ENCODE results near the gene RABGAP1L.
"Not testable (repeated sequence)": the region's sequence is repeated elsewhere in the genome, so short reads cannot be mapped to it uniquely, and the experiment has no call there.

RABGAP1L gene

GRCh38 chr1:174165471-174166137 is 6.3 kb downstream of the RABGAP1L start:
- no peak for TF ChIP-seq CTCF (conservative IDR thresholded peaks at IDR 0.05; ENCODE audit: low read depth, low read length)

GRCh38 chr1:174166530-174167264 is 7.4 kb downstream of the RABGAP1L start:
- H3K4me3 ChIP-seq (ENCODE audit: low read length): no peak overlapping the region
- TF ChIP-seq CTCF (conservative IDR thresholded peaks at IDR 0.05; ENCODE audit: low read depth, low read length): no peak
- no peak for DNase-seq (ENCODE audit: low read depth)

More at GRCh38 chr1:174165471-174166137, 6.3 kb downstream of the RABGAP1L start:
- H3K4me3 ChIP-seq (ENCODE audit: low read length): no peak overlapping the region
- no peak for DNase-seq (ENCODE audit: low read depth)

- DNase-seq (ENCODE audit: low read depth): no peak
- H3K4me3 ChIP-seq (ENCODE audit: low read length): no peak overlapping the region
- no peak for TF ChIP-seq CTCF (conservative IDR thresholded peaks at IDR 0.05; ENCODE audit: low read depth, low read length)
These were observed 8.0 kb downstream of the RABGAP1L start for GRCh38 chr1:174167265-174167803.

GRCh38 chr1:174169342-174169741 is 10.0 kb downstream of the RABGAP1L start:
- no peak for DNase-seq (ENCODE audit: low read depth)
- TF ChIP-seq CTCF (conservative IDR thresholded peaks at IDR 0.05; ENCODE audit: low read depth, low read length): no peak
- no peak overlapping the region for H3K4me3 ChIP-seq (ENCODE audit: low read length)

- no peak overlapping the region for H3K4me3 ChIP-seq (ENCODE audit: low read length)
- no peak for TF ChIP-seq CTCF (conservative IDR thresholded peaks at IDR 0.05; ENCODE audit: low read depth, low read length)
- DNase-seq (ENCODE audit: low read depth): no peak
These were observed 11.8 kb downstream of the RABGAP1L start for GRCh38 chr1:174171073-174171472.

- TF ChIP-seq CTCF (conservative IDR thresholded peaks at IDR 0.05; ENCODE audit: low read depth, low read length): no peak
- no peak overlapping the region for H3K4me3 ChIP-seq (ENCODE audit: low read length)
- DNase-seq (ENCODE audit: low read depth): no peak
These were observed 15.4 kb downstream of the RABGAP1L start for GRCh38 chr1:174174461-174175329.

- H3K4me3 ChIP-seq (ENCODE audit: low read length); DNase-seq (ENCODE audit: low read depth): not testable (repeated sequence)
These were observed 19.1 kb downstream of the RABGAP1L start for GRCh38 chr1:174178459-174178858.

Data from retinal pigment epithelial cell (primary cell).